PC-3 (cell line): ENCODE measurements around the gene IL1RAPL2. TPM values are rescaled to one million over a fixed set of nuclear protein-coding genes. Genes with fewer than 3 reads are reported as not detected.

ENCODE experiments used
- ATAC-seq: fragments of 200-7000 bp; cut with Tn5 transposase; 2 replicates; pipeline ENCODE4 v1.9.1; 2020; ENCODE audit warnings: mild to moderate bottlenecking, moderate library complexity
- BruUV-seq: library from RNA; stranded (reverse); fragments of 400-500 nt; replicated peaks from 2 replicates; lab custom pipeline; 2021; lab: Mats Ljungman, UMichigan
- CTCF ChIA-PET: fragments of 300-600 bp; sonication (Branson Sonifier 250); formaldehyde crosslinking; loops from one replicate; lab custom pipeline; 2022; ENCODE audit warnings: antibody characterized with exemption; lab: Charles Lee
- POLR2A ChIA-PET: fragments of 300-600 bp; sonication (Branson Sonifier 250); formaldehyde crosslinking; loops from one replicate; lab custom pipeline; 2022; ENCODE audit warnings: antibody characterized with exemption; ENCODE audit not compliant: unreplicated experiment; lab: Charles Lee
- DNase-seq: peaks from one replicate; pipeline ENCODE4 v3.0.0-alpha.2; 2015
- H2AFZ ChIP-seq: fragments of 300-600 bp; sonication (generic); 2 replicates; pipeline ENCODE4 v1.6.0; 2016; ENCODE audit warnings: antibody characterized with exemption, low read length
- H3F3A ChIP-seq: fragments of 300-600 bp; sonication (generic); one replicate; pipeline ENCODE4 v1.6.0; 2017; ENCODE audit warnings: antibody characterized with exemption, low read length, control low read depth, mild to moderate bottlenecking; ENCODE audit not compliant: unreplicated experiment
- H3K27ac ChIP-seq: fragments of 300-600 bp; sonication (generic); 2 replicates; pipeline ENCODE4 v1.5.1; 2016; ENCODE audit warnings: mild to moderate bottlenecking, low read length
- H3K27me3 ChIP-seq: fragments of 300-600 bp; sonication (generic); 2 replicates; pipeline ENCODE4 v1.6.1; 2016; ENCODE audit warnings: low read length, mixed read lengths
- H3K36me3 ChIP-seq: fragments of 300-600 bp; sonication (generic); 2 replicates; pipeline ENCODE4 v1.6.1; 2016; ENCODE audit warnings: low read depth, mixed run types, low read length, mixed read lengths
- H3K4me1 ChIP-seq: fragments of 300-600 bp; sonication (generic); 2 replicates; pipeline ENCODE4 v1.5.1; 2016; ENCODE audit warnings: low read length; ENCODE audit not compliant: insufficient read depth
- H3K4me2 ChIP-seq: fragments of 300-600 bp; sonication (generic); 2 replicates; pipeline ENCODE4 v1.6.0; 2016; ENCODE audit warnings: low read length
- H3K4me3 ChIP-seq: fragments of 300-600 bp; sonication (generic); 2 replicates; pipeline ENCODE4 v1.5.1; 2016; ENCODE audit warnings: mild to moderate bottlenecking, low read length, mixed read lengths
- H3K79me2 ChIP-seq: fragments of 300-600 bp; sonication (generic); 2 replicates; pipeline ENCODE4 v1.6.1; 2017; ENCODE audit warnings: low read length, mixed read lengths
- H3K9ac ChIP-seq: fragments of 300-600 bp; sonication (generic); 2 replicates; pipeline ENCODE4 v1.6.0; 2016; ENCODE audit warnings: mild to moderate bottlenecking, low read length
- H3K9me2 ChIP-seq: fragments of 300-600 bp; sonication (generic); replicated peaks from 2 replicates; pipeline ENCODE4 v1.6.1; 2016; ENCODE audit warnings: mixed run types, low read length, mixed read lengths
- H3K9me3 ChIP-seq: fragments of 300-600 bp; sonication (generic); 2 replicates; pipeline ENCODE4 v1.6.1; 2016; ENCODE audit warnings: low read length, mixed read lengths
- H4K20me1 ChIP-seq: fragments of 300-600 bp; sonication (generic); 2 replicates; pipeline ENCODE4 v1.6.1; 2016; ENCODE audit warnings: low read length, mixed read lengths
- CTCF ChIP-seq: fragments of 300-600 bp; sonication (generic); conservative IDR thresholded peaks from 2 replicates; pipeline ENCODE4 v1.5.1; 2017; ENCODE audit warnings: antibody characterized with exemption, low read depth, mild to moderate bottlenecking, low read length
- EZH2 ChIP-seq: fragments of 300-600 bp; sonication (generic); IDR thresholded peaks from one replicate; pipeline ENCODE4 v1.6.1; 2017; ENCODE audit warnings: antibody characterized with exemption, mild to moderate bottlenecking, low read length; ENCODE audit not compliant: unreplicated experiment
- EZH2phosphoT487 ChIP-seq: fragments of 300-600 bp; sonication (generic); IDR thresholded peaks from 2 replicates; pipeline ENCODE4 v1.6.1; 2018; ENCODE audit warnings: mild to moderate bottlenecking, antibody characterized with exemption, low read length, borderline replicate concordance
- intact Hi-C: fragments of 100-400 bp; cut with micrococcal nuclease; formaldehyde crosslinking; loops from 2 replicates; pipeline ENCODE4 v1.9.0; 2023
- total RNA-seq: library from RNA; depleted of rRNA; stranded (reverse); fragments of >200 nt; gene quantifications from 2 replicates; pipeline ENCODE4 v1.2.3, GENCODE V29; 2014

IL1RAPL2 gene
- total RNA-seq, 1 experiment from 2014 or later: 0.62 TPM

- Histone ChIP-seq H3K27me3 (no peaks in the 10 kb centered on the region), H4K20me1 (no peaks in the 10 kb centered on the region), H2AFZ (no peak overlapping the region), H3K9me2 (no peaks in the 10 kb centered on the region), H3K4me1 (no peaks in the 10 kb centered on the region; the same call in 1 of the 2 replicates), H3K36me3 (no peaks in the 10 kb centered on the region), H3K4me3 (no peak overlapping the region), H3K9me3 (no peaks in the 10 kb centered on the region), H3K79me2 (no peaks in the 10 kb centered on the region), H3F3A (no peaks in the 10 kb centered on the region), H3K9ac (no peak overlapping the region), H3K4me2 (no peak overlapping the region), H3K27ac (no peak overlapping the region)
- TF ChIP-seq CTCF (no peak), EZH2 (no peak), EZH2phosphoT487 (no peak)
- ChIA-PET POLR2A (no interaction called here), CTCF (no interaction called here)
- no peak for ATAC-seq
- BruUV-seq: no TSS peak
- no peak for DNase-seq
- intact Hi-C loops: no loop called here
Observed at GRCh38 chrX:105650577-105650976, 1084.6 kb downstream of the IL1RAPL2 start.

GRCh38 chrX:105650986-105651385, 1085.0 kb downstream of the IL1RAPL2 start:
- BruUV-seq: no TSS peak
- ChIA-PET CTCF (no interaction called here), POLR2A (no interaction called here)
- no peaks in the 10 kb centered on the region for H3K9me3 ChIP-seq
- intact Hi-C loops: no loop called here
- no peaks in the 10 kb centered on the region for H3F3A ChIP-seq
- no peak overlapping the region for H3K4me2 ChIP-seq
- ATAC-seq: no peak
- no peaks in the 10 kb centered on the region; the same call in 1 of the 2 replicates for H3K4me1 ChIP-seq
- H3K9me2 ChIP-seq: no peaks in the 10 kb centered on the region
- no peak overlapping the region for H3K4me3 ChIP-seq
- no peaks in the 10 kb centered on the region for H3K79me2 ChIP-seq
- no peaks in the 10 kb centered on the region for H4K20me1 ChIP-seq
- no peak overlapping the region for H3K27ac ChIP-seq
- H3K9ac ChIP-seq: no peak overlapping the region
- H2AFZ ChIP-seq: no peak overlapping the region
- no peaks in the 10 kb centered on the region for H3K36me3 ChIP-seq
- H3K27me3 ChIP-seq: no peaks in the 10 kb centered on the region
- no peak for DNase-seq
- TF ChIP-seq CTCF (no peak), EZH2phosphoT487 (no peak), EZH2 (no peak)

- Histone ChIP-seq H2AFZ (no peak overlapping the region), H3K79me2 (no peaks in the 10 kb centered on the region), H3K4me3 (no peak overlapping the region), H4K20me1 (no peaks in the 10 kb centered on the region), H3K36me3 (no peaks in the 10 kb centered on the region), H3K9me3 (no peaks in the 10 kb centered on the region), H3K9ac (no peak overlapping the region), H3F3A (no peaks in the 10 kb centered on the region), H3K27me3 (no peaks in the 10 kb centered on the region), H3K4me1 (no peaks in the 10 kb centered on the region), H3K27ac (no peak overlapping the region), H3K4me2 (no peak overlapping the region), H3K9me2 (no peaks in the 10 kb centered on the region)
- TF ChIP-seq EZH2phosphoT487: no peak
- TF ChIP-seq CTCF: no peak
- no peak for TF ChIP-seq EZH2
- ChIA-PET CTCF (no interaction called here), POLR2A (no interaction called here)
- BruUV-seq: no TSS peak
- intact Hi-C loops: no loop called here
- DNase-seq (no peak), ATAC-seq (no peak)
Observed at GRCh38 chrX:105653891-105654290, 1087.9 kb downstream of the IL1RAPL2 start.
